ENCODE measurements around the gene PRR7.

PRR7 gene

DNA sequence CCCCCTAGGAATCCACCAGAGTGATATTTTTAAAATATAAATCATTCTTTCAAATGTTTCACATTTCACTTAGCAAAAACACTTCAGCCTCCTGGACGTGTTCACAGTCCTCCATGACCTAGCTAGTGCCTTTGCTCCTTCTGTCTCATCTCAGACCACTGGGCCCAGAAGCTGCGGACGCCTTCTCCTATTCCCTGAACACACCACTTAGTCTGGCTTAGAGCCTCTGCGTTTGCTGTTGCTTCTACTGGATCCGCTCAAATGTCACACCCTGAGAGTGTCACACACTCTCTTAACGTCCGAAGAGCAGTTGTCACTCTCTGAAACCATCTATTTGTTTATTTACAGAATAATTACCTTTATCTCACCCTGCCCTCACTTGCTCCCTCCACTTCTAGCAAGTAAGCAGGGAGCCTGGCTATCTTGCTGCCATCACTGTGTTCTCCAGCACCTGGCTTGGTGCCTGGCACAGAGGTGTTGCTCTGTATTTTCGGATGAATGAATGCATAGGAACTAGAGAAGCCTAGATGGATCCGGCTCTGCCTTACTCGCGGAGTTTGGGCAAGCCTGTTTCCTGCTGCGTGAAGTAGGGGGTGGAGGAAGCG is 21.3 kb upstream of the PRR7 start:
- peak; percentile 43 for DNase-seq

DNA sequence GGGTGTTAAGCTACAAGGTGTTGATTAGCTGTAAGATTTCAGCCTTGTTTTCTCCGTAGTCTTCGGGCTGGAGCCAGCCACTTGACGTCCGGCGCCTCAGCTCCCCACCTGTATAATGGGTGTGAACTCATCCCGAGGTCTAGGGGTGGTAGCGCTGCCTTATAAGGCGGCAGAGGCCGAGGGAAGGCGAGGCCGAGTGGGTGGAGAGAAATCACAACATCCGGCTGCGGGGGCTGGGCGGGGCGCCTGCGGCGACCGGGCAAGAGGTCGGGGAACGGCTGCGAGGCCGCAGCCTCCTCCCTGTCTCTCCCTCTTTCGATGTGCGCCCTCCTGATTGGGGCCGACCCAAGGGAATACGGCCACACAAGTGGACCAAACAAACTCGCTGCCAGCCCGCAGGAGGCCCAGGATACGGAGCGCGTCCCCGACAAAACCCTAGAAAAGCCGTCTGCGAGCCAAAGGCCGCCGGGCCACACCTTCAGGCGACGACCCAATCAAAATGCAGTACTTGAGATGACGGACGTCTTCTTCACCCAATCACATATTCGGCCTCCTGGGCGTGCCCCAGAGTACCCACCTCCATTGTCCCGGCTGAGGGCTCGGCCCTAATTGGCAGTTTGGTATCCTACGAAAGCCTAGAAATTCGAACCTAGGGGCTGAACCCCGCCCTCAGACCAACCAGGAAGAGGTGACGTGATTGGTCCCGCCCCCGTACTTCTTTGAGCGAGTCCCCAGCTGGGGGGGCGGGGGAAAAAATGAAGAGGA is 20.6 kb upstream of the PRR7 start:
- DNase-seq = peak; percentile 100

DNA sequence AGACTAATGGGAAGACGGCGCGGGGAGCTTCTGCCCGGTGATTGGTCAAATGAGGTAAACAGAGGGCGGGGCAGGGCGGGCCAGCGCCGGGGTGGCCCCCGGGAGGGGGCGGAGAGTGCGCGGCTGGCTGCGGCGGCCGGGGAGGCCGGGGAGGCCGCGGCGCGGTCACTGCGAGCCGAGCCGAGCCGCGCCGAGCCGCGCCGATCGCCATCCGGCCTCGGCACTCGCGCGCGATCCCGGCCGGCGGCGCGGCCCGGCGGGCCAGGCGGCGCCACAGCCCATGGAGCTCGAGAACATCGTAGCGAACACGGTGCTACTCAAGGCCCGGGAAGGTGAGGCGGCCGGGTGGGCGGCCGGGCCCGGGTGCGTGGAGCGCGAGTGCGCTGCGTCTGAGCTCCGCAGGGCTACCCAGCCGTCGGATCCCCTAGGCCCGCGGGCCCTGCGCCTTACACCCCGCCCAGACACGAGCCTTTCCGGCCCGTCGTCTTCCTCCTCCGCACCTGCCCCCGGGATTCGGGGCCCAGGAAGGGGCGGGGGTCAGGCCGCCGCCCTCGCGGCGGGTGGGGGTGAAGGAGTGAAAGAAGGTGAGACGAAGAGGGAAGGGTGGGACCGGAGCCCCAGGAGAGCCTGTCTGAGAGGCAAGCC is 19.9 kb upstream of the PRR7 start, which contains the start of gene GRK6:
TSS of gene GRK6 (plus strand) at position 111 of the 645 bp plus-strand sequence. CDS start at position 281, 170 bp downstream.
- peak; percentile 61 for DNase-seq

DNA sequence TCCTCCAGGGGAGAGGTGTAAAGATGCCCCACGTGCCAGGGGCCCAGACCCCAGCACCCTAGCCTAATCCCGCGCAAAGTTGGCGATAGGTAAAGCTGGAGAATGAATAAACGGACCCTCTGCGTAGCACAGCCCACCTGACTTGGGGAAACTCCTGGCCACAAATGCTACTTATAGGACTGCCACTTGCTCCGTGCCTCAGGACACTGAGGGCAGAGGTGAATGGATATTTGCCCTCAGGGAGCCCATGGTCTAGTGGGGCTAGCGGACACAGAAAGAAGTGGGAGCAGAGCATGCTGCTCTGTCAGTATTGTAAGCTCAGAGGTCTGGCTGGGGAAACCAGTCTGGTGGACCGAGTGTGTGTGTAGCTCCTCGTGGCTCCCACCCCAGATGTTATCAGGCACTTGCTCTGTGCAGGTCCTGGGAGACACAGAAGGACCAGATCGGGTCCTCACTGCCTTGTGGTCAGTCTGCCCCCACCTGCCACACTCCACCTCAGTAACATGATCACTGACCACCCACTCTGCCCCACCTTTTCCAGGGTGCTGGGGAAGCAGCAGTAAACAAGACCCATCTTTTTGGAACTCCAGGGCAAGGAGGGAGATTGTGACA is 19.3 kb upstream of the PRR7 start:
- DNase-seq = no peak

DNA sequence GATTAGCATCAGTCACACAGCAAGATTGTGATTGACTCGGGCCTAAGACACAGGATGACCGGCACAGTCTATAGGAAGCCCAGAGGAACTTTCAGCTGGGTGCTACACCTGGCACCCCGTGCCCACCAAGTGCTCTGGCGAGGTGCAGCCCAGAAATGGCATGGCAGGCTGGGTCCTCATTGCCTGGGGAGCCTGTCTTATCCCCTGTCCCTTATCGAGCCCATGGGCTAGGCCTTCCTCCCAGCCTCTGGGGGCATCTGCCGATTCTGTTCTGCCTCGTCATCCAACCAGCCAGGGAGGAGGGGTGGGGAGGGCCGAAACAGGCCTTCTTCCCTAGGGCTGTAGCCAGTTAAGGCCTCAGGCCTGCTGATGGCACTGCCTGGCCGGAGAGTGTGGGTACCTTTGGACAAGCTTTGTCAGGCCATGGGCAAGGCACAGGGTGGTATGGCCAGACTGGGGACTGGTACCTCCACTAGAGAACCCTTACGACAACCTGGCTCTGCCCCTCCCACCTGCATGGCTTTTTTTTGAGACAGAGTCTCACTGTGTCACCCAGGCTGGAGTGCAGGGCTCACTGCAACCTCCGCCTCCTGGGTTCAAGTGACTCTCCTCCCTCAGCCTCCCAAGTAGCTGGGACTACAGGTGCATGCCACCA is 18.6 kb upstream of the PRR7 start:
- DNase-seq = no peak

DNA sequence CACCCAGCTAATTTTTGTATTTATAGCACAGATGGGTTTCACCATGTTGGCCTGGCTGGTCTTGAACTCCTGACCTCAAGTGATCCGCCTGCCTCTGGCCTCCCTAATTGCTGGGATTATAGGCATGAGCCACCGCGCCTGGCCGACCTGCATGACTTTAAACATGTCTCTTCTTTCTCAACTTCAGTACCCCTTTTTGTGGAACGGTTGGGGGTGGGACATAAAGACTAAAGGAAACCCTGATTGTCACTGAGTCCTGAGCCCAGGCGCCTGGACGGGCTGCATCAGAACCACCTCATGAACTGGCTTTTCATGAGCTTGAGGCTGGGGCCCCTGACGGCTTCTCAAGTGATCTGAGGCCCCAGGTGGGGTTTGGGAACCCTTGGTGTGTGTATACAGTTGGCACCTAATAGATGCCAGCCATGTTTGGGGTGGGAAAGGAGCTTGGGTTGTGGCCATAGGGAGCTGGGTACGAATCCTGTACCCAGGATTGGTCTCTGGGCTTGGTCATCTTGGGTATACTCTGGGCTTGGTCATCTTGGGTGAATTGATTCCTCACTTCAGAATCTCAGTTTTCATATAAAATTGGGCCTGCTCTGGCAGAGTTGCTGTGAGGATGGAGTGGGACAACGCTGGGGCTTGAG is 17.9 kb upstream of the PRR7 start:
- no peak for DNase-seq

DNA sequence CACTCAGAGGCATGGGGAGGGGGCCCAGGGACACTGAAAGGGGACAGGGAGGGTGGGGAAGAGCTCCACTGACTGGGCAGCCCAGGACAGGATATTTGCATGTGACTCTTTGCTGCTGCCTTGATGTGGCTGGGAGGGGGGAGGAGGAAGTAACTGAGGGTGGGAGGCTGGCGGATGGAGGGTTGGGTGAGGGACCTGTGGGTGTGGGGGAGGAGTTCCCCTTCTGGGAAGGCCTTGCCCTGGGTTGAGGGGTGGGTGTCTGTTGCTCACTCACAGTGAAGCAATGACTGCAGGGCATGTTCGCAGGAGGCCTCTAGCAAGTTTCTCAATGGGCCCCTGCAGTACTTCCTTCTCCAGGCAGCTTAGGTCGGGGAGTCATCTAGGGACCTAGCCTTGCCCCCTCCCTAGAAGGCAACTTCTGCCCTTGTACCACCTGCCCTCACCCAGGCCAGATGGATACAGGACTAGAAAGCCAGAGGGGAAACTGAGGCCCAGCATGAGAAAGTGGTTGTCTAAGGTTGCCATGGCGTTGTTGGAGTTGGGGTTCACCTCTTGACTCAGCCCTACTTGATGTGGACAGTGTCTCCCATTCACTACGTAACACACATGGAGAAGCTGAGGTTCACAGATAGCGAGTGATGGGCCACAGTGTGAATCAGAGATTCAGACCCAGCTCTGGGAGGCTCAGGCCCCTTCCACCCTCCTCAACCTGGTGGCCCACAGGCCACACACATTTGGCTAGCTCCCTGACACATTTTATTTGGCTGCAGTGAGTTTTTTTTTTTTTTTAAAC is 17.2 kb upstream of the PRR7 start:
- DNase-seq = no peak

DNA sequence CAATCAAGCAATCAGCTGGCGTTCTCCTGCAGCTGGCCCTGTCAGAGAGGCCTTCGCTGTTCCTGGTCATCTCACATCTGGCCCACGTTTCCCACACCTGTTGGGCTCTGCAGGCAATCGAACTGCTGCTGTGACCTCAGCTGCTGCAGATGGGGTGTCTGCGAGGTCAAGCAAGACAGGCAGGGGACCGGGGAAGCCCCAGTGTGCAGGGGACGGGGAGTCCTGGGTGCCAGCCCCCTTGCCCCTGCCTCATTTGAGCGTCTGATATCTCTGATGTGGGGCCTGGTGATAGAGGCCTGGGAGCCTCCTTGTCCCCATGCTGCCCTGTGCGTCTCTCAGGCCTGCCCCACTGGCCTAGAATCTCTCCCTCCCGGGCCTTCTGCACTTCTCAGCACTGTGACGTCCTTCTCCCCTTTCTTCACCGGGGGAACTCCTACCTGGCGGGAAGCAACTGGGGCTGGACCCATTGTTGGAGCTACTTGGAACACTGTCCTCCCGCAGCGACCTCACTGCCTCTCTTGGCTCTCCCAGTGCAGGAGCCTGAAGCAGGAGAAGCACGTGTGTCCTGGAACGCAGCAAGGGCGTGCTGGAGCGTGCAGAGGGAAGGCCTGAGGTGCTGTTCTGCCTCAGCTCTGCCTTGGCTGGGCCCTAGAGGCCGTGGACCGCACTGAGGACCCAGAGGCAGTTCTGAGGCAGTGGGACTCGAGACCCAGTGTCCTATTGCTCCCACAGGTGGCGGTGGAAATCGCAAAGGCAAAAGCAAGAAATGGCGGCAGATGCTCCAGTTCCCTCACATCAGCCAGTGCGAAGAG is 16.3 kb upstream of the PRR7 start:
- no peak for DNase-seq

DNA sequence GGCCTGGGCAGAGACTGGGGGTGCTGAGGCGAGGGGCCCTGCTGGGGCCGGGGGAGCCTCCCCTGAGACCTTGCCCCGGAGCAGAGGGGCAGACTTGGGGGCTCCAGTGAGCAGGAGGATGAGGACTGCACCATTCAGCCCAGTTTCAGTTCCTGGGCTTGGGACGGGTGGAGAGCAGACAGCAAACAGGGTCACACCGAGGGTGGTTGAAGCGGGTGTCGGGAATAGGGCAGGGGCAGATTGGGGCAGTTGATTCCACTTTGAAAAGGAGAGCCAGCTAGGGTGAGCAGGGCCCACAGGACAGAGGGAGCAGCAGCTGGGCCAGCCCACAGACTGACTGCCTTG is 15.7 kb upstream of the PRR7 start:
- no peak for DNase-seq

DNA sequence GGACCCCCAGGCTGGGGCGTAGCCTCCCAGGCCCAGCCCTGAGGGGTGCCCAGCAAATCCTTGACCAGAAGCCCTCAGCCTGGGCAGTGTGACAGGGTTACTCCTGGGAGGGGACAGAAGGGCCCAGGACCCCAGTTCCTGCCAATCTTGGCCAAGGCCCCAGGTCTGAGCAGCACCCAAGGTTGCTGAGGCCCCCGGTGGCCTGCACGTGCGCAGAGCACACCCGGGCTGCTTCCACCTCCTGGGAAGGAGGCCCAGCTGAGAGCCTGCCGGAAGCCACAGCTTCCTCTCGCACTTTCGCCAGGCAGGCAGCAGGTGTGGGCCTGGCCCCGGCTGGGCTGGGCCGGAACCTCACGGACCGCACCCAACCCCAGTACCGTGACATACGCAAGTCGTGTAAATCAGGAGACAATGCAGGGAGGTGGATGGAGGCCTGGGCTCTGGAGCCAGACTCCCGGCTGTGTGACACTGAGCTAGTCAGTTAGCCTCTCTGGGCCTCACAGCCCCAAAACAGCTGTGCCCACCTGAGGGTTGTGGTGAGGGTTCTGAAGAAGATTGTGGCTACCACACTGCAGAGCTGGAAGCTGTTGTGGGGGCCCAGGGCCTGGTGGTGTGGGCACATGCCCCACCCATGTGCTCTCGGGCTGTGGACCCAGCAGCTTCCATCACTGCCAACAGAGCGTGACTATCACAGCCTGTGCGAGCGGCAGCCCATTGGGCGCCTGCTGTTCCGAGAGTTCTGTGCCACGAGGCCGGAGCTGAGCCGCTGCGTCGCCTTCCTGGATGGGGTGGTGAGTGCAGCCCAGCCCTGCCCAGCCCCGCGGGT is 15.1 kb upstream of the PRR7 start:
- no peak for DNase-seq

DNA sequence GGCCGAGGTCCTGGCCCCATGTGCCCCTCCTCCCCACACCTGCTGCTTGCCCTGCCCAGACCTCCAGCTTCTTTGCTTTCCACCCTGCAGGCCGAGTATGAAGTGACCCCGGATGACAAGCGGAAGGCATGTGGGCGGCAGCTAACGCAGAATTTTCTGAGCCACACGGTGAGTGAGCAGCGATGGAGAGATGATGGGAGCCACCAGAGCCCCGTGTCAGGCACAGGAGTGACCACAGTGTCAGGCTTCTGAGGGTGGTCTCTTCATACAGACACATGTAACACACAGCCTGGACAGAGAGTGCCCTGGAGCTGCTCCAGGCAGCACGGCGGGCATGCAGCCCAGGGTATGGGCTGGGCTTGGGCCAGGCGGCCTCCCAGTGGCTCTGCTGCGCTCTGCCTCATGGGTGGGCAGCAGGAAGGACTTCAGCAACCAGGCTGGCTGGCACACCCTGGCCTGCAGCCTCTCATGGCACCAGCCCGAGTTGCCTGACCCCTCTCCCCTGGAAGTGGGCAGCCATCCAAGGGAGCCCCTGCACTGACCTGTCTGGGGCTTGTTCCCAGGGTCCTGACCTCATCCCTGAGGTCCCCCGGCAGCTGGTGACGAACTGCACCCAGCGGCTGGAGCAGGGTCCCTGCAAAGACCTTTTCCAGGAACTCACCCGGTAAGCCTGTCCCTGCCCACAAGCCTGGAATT is 14.3 kb upstream of the PRR7 start:
- DNase-seq = no peak

DNA sequence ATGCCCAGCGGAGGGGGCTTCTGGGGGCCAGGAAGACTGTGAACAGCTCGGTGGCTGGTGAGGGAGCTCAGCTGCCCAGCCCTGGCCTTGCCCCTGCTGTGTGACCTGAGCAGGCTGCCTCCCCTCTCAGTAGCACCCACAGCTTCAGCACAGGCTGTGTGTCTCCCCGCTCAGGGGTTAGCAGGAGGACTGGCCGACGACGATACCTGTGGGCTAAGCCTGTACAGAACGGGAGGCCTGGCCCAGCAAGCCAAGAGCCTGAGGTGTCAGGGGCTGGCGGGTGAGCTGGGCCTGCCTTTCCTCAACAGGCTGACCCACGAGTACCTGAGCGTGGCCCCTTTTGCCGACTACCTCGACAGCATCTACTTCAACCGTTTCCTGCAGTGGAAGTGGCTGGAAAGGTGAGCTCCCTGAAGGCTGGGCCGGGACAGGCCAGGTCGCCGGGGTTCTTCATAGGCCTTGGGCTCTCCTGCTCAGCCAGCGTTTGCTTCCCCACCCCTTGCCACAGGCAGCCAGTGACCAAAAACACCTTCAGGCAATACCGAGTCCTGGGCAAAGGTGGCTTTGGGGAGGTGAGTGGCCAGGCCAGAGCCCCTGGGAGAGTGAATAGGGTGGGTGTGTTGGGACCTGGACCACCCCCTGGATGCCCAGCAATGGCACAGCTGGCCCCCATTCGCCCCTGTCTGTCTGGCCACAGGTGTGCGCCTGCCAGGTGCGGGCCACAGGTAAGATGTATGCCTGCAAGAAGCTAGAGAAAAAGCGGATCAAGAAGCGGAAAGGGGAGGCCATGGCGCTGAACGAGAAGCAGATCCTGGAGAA is 13.6 kb upstream of the PRR7 start:
- DNase-seq = no peak

DNA sequence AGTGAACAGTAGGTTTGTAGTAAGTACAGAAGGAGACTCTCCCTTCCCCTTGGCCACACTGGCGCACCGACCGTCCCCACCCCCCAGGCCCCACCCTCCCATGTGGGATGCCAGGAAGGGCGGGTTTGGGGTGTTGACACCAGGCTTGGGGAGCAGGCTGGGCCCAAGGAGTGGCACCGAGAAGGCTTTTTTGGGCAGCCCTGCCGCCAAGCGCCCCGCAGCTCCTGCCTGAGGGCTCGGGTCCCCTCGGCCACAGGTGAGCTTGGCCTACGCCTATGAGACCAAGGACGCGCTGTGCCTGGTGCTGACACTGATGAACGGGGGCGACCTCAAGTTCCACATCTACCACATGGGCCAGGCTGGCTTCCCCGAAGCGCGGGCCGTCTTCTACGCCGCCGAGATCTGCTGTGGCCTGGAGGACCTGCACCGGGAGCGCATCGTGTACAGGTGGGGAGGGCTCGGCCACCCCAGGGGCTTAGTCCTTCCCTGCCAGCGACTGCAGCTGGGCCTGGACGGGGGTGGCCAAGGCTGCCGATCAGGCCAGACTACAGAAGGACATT is 12.9 kb upstream of the PRR7 start:
- no peak for DNase-seq

DNA sequence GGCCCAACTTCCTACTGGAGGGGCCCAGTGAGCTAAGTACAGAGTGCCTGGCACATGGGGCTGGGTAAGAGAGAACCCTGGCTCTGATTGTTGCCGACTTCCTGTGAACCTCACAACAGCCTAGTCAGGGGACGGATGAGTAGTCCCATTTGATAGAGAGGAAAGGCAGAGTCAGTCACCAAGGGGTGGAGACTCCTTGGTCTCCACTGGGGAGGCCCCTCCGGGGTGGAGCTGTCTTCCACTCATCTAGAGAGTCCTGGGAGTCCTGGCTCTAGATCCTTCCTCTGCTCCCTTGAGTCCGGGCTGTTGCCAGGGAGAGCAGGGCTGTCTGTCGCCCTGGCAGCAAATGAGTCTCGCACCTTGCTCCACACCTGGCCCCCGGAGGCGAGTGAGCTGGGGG is 12.2 kb upstream of the PRR7 start:
- no peak for DNase-seq

DNA sequence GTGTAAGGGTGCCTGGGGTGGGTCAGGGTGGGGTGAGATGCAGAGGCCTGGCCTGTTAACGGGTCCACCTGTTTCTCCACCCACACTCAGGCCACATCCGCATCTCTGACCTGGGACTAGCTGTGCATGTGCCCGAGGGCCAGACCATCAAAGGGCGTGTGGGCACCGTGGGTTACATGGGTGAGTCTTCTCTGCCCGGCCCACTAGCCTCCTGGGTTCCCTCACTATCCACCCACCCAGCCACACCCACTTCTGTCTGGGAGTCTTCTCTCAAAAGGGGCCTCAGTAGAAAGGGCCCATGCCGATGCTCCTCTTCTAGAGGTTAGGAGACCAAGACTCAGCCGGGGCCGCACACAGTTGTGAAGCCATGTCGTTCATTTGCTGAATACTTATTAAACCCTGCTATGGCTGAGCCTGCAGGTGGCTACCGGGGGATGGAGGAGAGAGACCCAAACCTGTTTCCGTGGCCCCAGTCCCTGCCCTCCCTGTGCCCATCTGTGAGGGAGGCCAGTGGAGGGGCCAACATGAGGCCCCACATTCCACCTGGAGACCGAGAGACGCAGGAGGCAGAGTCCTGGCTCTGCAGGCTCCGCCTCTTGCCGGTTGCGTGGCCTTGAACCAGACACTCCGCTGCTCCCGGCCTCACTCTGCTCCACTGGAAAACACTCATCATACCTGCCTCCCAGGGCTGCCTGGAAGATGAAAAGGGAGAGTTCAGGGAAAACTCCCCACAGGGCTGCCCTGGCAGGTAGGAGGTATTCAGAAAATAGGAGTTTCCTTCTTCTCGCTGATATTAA is 11.5 kb upstream of the PRR7 start:
- no peak for DNase-seq

DNA sequence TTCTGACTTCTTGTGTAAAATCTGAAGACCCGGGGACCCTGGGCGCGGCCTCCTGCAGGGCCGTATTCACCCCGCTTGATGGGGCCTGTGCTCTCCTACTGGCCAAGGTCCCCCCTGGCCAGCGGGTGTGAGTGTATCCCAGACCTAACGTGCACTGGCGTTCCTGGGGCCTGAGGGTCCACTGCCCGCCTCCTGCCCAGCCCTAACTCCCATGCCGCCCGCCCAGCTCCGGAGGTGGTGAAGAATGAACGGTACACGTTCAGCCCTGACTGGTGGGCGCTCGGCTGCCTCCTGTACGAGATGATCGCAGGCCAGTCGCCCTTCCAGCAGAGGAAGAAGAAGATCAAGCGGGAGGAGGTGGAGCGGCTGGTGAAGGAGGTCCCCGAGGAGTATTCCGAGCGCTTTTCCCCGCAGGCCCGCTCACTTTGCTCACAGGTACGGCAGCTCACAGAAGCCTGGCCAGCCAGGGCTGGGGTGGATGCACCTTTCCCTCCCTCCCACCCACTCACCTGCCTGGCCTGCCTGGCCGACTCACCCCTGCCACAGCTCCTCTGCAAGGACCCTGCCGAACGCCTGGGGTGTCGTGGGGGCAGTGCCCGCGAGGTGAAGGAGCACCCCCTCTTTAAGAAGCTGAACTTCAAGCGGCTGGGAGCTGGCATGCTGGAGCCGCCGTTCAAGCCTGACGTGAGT is 10.6 kb upstream of the PRR7 start:
- DNase-seq = no peak

DNA sequence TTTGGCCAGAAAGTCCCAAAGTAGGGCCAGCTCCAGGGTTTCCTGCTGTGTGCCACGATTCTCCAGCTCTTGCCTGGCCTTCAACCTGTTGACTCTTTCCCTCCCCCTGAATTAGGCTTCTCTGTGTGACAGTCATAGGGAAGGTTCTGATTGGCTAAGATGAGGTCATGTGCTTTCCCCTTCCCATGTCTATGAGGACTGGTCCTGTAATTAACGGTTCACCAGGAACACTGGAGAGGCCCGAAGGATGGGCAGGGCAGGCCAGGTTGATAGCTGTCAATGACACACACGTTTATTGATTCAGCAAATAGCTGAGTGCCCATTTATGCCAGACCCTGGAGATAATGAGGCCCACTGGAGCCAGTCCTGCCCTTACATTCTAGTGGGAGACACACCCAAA is 9.0 kb upstream of the PRR7 start:
- DNase-seq = peak; percentile 10

Measured in NCI-H146 (cell line).